ENCODE results near the gene DUSP23.

Gene DUSP23

DNA sequence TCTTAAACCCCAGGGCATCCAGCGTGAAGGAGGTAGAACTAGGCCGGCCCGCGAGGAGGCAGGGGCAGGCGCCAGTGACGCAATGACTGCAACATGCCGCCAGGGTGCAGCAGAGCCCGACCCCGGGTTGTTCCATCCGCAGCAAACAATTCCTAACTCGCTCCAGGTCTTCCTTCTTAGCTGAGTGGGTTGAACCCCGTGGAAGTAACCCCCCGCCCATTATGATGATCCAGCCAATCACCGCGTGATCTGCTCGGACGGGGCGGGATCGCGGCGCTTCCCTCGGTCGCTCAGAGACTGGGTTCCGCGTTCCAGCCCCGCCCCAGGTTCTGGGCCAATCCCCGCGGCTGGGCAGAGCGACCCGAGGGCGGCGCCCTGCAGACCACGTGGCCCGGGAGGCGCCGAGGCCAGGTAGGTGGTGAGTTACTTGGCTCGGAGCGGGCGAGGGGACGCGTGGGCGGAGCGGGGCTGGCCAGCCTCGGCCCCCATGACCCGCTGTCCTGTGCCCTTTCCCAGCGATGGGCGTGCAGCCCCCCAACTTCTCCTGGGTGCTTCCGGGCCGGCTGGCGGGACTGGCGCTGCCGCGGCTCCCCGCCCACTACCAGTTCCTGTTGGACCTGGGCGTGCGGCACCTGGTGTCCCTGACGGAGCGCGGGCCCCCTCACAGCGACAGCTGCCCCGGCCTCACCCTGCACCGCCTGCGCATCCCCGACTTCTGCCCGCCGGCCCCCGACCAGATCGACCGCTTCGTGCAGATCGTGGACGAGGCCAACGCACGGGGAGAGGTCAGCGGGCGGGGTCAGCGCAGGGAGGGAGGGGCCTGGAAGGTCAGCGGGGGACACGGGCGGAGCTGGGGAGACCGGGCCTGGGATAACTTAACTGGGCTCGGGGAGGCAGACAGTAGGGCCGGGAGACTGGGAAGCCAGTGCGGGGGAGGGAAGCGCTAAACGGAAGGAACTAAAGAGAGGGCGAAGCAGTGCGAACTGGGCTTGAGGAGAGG lies at the start of gene DUSP23:
Gene DUSP23, plus strand, starts transcription at position 380 of the 1,000 bp plus-strand sequence. Its CDS starts 139 bp downstream, at position 519.
- DNase-seq, result peak; percentile 96 to 97

- DNase-seq, result no peak
These were observed 43.4 kb upstream of the DUSP23 start for GRCh38 chr1:159737238-159737916.

DNA sequence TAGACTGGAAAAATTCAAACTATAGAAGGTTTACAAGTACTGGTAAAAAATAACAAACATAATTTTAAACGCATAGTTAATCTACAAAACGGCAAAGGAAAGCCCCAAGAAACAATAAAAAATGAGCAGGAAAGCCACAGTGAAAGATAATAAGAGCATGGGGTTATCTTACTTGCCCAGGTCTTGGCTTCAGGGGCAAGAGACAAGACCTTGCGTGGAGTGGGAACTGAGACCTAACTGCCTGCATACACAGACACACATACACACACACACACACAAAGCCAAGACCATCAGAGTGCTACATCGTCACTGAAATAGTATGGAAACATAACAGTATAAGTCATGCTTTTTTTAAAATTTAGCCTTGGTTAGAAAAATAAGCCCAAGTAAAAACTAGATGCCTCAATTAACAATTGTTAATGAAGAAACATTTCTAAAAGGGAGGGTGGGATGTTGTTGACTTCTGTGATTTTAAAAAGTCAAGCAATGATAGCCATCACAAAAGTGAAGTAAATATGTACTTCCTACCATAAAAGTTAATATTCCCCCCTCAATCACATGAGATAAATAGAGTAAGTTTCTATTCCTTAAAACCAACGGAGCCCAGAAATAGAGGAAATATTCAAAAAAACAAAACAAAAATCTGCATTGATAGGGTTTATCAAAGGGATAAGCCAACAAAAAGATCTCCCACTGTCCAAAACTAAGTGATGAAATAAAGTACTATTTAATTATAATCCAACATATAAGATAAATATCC lies 36.9 kb upstream of the DUSP23 start:
- no peak for DNase-seq

DNA sequence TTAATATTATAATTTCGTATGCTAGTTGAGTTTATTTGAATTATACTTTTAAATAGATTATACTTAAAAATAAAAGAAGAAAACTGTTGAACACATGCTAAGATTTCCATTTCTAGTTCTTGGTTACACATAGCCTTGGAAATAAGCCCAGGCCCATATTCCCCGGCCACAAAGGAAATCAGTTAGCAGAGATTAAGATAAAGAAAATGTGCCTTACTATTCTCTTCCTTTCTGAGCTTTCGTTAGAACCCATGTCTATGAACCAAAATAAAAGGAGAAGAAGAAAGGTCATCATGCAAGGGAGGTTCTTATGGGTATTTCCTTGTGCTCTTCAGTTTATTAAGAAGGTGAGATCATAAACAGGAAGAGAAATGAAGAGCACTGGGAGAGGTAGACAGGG lies 34.1 kb upstream of the DUSP23 start:
- DNase-seq, result no peak

DNA sequence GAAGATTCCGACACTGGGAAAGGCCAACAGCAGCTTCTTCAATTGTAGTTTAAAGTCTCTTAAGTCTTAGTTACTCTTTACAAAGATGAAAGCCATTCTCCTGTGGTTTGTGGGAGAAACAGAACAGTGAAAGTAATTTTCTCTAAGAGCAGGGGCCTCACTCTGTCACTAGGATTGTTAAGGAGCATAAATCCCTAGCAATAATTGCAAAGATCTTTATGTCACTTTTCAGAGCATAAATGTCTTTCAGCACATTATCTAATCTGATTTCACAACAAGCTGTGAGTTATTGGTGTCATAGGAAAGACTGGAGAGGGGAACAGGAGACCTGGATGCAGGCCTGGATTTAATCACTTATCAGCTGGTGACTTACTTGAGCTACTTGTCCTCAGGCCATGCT lies 32.4 kb upstream of the DUSP23 start:
- no peak for DNase-seq

- no peak for DNase-seq
These were observed 31.1 kb upstream of the DUSP23 start for GRCh38 chr1:159749630-159750029.

DNA sequence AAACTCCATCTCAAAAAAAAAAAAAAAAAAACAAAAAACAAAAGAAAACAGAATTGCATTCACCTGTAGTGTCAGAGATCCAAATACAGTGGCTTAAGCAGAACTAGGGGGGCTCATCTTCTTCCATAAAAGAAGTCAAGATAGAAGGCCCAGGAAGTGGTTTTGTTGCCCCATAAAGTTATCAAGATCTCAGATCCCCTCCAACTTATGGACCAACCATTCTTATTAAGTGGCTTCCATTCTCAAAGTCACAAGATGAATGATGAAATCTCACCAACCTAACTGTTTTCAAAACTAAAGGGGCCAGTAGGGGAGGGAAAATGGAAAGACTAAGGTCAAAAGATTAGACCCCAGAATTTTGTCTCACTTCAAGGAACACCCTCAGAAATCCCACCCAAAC lies 30.1 kb upstream of the DUSP23 start:
- DNase-seq, result no peak

GRCh38 chr1:159751031-159751430 lies 29.7 kb upstream of the DUSP23 start:
- DNase-seq, result no peak

- DNase-seq, result no peak
These were observed 28.6 kb upstream of the DUSP23 start for GRCh38 chr1:159752135-159752580.

DNA sequence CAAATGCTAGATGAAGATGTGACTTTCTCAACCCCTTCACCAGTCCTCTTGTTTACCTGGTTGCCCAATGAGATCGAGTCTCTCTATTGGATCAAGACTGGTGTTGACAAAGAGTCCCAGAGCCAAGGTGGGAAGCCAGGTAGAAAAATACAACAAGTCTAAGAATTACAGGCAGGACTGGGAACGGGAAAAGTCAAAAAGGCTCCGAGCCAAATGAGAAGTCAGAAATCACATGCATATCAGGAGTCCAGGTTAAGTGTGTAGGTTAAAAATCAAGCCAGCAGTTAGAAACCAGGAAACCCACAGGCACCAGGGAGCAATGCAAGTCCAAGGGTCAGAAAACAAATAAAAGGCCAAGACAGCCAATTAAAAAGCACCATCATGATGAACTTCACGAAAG lies 27.4 kb upstream of the DUSP23 start:
- no peak for DNase-seq

GRCh38 chr1:159755451-159756007 lies 25.2 kb upstream of the DUSP23 start:
- no peak for DNase-seq

- DNase-seq, result no peak
These were observed 24.4 kb upstream of the DUSP23 start for GRCh38 chr1:159756397-159756796.

DNA sequence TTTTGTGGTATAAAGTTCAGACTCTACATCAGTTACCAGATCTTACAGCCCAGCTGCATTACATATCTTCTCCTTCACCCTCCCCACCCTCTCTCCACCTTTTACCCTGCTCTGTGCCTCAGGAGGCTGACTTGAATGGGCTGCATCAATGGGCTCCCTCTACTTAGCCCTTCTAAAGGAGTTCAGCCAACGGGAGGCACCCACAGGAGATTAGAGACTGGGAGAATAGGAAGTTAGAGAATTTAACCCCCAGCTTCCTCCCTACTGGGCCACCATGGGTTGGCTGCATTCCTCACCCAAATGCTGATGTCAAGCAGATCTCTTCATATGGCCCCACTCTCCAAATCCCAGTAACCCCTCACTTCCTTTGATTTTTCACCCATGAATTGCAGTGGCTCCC lies 17.1 kb upstream of the DUSP23 start:
- DNase-seq, result no peak

DNA sequence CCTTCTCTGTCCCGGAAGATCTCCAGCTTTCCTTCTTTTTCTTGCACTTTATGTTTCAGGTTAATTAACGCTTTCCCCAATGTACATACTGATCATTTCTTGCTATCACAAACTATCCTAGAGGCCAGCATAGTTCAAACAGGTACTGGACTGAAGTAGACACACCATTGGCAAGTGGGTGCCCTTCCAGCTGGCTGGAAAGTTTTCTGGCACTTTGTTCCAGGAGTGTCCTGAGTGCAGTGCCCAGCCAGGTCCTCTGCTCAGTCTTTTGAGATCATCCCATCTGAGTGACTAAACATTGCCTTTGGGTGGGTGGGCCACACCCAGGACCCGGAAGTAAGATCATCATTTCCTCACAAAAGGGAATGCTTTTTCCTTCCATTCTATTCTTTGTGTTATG lies 15.0 kb upstream of the DUSP23 start:
- no peak for DNase-seq

GRCh38 chr1:159771127-159771895 lies 9.5 kb upstream of the DUSP23 start:
- no peak for DNase-seq

- no peak for DNase-seq
These were observed 6.3 kb upstream of the DUSP23 start for GRCh38 chr1:159774465-159774864.

- no peak for DNase-seq
These were observed 5.0 kb upstream of the DUSP23 start for GRCh38 chr1:159775716-159776115.

GRCh38 chr1:159778266-159778665 lies 2.5 kb upstream of the DUSP23 start:
- DNase-seq, result no peak

DNA sequence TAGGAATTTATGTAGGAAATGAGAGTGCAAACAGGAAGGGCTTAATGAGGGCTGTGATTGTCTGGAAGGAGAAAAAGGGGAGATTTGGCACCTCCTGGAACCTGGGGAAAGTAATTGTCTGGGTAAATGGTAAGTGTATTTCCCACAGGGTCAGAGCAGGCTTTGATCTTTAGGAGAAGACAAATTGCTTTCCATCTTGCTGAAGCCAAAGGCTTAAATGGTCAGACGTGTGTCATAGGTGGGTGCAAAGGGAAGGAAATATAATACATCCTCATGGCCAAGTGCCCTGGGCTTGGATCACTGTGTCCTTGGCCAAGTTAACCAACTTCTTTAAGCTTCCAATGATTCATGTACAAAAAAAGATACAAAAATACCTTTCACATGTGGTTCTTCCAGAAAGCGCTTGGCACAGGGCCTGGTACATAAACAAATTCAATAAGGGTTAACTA lies 1.3 kb upstream of the DUSP23 start:
- DNase-seq, result no peak

- no peak for DNase-seq
These were observed 1.2 kb downstream of the DUSP23 start for GRCh38 chr1:159781992-159782391.

- DNase-seq, result no peak
These were observed 3.0 kb downstream of the DUSP23 start for GRCh38 chr1:159783724-159784123.

DNA sequence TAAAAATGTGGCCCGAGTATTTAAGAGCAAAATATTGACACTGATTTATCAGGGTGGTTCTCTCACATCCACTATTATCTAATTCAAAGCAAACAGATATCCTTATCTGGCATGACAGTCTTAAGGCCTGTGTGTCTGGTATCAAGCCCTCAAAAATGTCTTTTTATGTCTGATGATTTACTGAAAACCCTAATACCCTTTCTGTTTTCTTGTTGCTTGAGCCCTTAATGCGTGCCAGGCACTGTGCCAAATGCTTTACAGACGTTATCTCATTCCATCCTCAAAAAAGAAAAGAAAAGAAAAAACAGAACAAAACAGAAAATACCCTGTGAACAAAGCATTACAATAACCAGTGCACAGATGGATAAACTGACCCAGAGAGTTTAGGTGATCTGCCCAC lies 5.7 kb downstream of the DUSP23 start:
- DNase-seq, result no peak
